Glomerular visceral epithelial cell (primary cell): ENCODE data around the gene HPS5.
"Not testable (repeated sequence)": the region's sequence is repeated elsewhere in the genome, so short reads cannot be mapped to it uniquely, and the experiment has no call there.

Experiments used
- DNase-seq: peaks from one replicate; pipeline ENCODE4 v3.0.0-alpha.2; 2016; ENCODE audit errors: extremely low spot score

Gene HPS5, protein sequence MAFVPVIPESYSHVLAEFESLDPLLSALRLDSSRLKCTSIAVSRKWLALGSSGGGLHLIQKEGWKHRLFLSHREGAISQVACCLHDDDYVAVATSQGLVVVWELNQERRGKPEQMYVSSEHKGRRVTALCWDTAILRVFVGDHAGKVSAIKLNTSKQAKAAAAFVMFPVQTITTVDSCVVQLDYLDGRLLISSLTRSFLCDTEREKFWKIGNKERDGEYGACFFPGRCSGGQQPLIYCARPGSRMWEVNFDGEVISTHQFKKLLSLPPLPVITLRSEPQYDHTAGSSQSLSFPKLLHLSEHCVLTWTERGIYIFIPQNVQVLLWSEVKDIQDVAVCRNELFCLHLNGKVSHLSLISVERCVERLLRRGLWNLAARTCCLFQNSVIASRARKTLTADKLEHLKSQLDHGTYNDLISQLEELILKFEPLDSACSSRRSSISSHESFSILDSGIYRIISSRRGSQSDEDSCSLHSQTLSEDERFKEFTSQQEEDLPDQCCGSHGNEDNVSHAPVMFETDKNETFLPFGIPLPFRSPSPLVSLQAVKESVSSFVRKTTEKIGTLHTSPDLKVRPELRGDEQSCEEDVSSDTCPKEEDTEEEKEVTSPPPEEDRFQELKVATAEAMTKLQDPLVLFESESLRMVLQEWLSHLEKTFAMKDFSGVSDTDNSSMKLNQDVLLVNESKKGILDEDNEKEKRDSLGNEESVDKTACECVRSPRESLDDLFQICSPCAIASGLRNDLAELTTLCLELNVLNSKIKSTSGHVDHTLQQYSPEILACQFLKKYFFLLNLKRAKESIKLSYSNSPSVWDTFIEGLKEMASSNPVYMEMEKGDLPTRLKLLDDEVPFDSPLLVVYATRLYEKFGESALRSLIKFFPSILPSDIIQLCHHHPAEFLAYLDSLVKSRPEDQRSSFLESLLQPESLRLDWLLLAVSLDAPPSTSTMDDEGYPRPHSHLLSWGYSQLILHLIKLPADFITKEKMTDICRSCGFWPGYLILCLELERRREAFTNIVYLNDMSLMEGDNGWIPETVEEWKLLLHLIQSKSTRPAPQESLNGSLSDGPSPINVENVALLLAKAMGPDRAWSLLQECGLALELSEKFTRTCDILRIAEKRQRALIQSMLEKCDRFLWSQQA

DNA sequence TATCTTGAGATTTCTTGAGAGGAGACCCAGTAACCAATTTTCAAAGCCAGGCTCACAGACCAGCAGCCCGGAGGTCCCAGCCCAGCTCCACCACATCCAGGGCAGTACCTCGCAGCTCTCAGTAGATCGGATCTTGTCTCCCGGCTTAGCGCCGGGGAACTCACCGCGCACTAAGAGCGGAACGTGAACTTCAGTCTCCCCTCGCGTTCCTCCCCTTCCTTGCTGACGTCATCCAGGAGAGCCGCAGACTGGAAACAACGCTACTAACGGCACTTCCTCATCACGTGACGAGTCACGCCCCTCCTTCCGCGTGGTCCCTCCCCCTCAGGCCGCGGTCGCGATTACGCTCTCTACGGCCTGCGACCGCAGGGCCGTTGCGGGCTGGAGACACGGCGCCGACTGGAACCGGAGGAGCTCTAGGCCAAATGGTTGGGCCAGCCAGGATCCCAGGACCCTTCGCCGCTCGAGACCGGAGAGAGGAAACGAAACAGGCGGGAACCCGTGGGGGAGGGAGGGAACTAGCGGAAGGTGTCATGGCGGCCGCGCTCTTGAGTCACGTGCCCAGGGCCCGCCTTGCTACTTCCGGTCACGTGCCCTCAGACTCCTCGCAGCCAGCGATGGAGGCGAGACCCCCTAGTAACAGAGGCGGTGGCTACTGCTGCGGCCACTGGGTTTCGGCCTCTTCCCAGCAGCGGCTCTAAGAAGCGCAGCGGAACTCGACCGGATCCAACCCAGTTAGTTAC is at the start of gene HPS5, which contains the start of gene GTF2H1:
Gene HPS5 (minus strand): TSS at position 172 of the 743 bp plus-strand sequence. CDS start 4,282 bp downstream, outside the sequence.
Gene GTF2H1 (plus strand): TSS at position 599 of the 743 bp plus-strand sequence. CDS start 10,508 bp downstream, outside the sequence.
- DNase-seq = peak; percentile 97

DNA sequence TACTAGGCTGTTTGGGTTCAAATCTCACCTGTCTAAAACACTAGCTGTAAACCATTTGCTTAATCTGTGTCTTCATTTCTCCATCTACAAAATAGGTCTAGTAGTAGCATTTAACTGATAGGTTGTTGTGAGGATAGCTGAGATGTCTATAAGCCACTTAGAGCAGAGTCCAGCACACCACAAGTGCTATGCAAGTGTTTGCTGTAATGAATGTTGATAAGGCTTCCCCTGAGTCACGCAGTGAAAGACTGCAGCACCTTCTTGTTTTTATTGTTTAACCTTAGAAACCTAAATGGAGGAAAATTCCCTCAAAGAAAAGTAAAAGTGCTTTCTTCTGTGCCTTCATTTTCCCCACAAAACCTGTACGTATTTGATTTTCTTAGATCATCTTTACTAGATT is 49.3 kb upstream of the HPS5 start:
- DNase-seq = no peak

DNA sequence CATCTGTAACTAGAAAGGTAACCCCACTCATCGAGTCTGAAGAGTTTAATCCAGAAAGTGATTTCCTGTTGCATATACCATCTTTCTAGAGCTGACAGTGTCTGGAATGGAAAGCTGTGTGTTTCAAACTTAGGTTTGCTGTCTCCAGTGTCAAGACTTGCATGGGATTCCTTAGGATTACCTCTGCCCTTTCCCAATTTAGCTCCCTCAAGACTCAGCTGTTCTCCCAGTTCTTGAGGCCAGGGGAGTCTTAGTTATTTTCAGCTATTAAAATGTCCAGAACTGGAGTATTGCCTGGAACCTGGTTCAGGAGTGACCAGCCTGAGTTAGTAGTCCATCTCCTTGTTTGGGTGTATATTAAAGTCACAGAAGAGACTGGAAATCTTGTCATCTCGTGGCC is 47.5 kb upstream of the HPS5 start:
- DNase-seq = no peak

DNA sequence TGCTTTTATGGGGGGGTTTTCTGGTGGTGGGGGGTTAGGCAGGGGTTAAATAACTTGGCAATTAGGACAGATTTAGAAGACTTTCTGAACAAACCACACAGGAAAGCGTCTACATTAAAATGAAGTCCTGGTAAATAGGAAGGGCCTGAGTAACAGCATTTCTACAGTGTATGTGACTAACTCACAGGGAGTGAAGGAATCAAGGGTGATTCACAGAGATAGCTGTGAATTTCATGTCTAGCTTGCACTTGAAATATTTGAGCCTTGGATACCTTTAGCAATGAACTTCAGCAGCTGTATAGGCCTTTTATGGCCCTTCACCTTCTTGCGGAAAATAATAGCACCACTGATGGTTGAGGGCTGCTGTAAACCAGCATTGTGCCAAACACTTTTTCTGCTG is 46.3 kb upstream of the HPS5 start:
- no peak for DNase-seq

DNA sequence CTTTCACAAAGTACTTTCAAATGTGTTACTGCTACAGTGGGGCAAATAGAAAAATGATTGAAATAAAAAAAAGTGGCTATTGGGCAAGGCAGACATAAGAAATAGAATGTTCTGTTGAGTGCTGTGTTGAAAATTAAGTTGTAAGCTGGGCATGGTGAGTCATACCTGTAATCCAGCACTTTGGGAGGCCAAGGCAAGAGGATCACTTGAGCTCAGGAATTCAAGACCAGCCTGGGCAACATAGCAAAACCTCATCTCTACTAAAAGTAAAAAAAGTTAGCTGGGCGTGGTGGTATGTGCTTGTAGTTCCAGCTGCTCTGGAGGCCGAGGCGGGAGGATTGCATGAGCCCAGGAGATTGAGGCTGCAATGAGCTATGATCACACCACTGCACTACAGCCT is 45.5 kb upstream of the HPS5 start:
- no peak for DNase-seq

DNA sequence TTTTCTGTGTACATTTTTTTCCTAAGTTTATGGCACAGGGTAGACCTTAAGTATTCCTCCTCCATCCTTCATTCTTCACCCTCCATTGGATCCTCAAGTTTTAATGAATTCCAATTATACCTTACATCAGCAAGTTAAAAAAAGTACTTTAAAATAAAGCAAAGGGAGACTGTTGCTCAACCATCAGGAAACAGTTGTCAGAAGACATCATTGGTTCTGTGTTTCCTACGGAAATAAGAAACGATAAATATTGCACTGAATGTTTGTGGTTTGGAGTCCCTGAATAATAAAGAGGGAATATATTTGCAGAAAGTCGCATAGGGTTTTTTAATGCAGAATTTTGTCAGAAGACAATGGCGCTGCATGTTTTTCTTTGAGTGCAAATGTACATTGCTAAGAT is 44.3 kb upstream of the HPS5 start:
- DNase-seq = no peak

DNA sequence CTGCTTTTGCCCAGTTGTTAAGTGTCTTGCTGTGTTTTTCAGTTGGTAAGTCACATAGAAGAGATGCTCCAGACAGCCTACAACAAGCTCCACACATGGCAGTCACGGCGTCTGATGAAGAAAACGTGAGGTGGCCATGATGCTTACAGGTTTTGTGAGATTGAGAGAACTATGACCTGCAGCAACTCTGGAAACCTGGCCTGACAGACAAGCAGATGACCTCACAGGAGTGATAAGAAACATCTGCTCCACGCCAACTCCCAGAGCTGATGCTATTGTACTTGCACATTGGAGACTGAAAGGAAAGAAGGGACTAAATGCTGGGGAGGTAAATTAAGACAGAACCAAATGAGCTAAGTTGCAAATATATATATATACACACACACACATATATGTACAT is 43.8 kb upstream of the HPS5 start:
- DNase-seq = no peak

DNA sequence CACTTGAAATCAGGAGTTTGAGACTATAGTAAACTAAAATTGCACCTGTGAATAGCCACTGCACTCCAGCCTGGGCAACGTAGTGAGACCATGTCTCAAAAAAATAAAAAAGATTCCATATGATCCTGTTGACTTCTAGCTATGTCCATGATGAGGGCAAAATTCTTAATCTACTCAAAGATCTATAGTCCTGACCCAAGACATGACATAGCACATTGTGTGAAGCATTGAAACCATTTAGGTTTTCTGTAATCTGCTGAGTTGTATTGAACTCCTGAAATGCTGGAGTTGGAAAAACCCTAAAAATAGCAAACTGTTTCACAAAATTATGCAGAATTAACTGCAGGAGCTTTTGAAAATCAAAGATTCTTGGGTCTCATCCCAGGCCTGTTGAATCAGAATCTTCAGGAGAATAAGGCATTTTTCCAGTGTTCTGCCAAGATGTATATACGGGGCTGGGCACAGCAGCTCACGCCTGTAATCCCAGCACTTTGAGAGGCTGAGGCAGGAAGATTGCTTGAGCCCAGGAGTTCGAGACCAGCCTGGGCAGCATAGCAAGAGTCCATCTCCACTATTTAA is 42.6 kb upstream of the HPS5 start:
- DNase-seq = no peak

DNA sequence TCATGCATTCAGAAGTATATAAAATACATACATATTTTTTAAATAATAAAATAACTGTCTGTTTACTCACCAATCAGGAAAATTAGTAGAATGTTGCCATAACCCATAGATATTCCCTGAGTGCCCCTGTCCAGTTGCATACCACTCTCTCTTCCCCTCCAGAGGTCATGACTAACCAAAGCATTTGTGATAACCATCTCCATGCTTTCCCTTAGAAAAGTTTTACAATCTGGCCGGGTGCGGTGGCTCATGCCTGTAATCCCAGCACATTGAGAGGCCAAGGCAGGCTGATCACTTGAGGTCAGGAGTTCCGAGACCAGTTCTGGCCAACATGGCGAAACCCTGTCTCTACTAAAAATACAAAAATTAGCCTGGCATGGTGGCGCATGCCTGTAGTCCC is 39.2 kb upstream of the HPS5 start:
- no peak for DNase-seq

DNA sequence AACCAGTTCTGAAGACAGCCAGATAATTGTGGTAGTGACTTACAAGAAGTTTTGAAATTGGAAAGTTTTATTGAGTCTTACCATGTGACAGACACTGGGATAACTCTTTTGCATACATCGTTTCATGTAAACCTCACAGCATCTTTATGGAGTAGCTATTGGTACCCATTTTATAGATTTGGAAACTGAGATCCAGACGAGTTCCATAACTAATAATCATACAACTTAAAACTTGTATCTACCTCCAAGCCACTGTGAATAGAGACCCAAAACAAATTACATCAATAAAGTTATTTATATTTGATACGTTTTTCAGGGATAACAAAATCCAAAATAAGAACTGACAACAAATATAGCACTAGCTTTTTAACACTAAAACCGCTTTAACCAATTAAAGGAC is 36.7 kb upstream of the HPS5 start:
- no peak for DNase-seq

DNA sequence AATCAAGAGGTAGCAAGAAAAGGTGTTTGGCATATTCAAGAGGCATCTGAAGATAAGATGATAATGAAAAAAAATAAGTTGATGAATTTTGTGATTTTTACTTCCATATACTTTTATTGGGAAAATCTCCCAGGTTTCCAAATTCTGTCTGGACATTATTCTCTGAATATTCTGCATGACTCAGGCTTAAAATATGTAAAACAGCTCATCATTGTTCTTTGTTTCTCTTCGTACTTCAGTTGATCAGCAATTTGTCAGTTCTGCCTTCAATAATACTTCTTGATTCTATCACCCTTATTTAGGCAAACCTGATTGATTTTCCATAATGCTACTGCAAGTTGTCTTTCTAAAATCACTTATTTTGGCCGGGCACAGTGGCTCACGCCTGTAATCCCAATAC is 30.6 kb upstream of the HPS5 start:
- no peak for DNase-seq

DNA sequence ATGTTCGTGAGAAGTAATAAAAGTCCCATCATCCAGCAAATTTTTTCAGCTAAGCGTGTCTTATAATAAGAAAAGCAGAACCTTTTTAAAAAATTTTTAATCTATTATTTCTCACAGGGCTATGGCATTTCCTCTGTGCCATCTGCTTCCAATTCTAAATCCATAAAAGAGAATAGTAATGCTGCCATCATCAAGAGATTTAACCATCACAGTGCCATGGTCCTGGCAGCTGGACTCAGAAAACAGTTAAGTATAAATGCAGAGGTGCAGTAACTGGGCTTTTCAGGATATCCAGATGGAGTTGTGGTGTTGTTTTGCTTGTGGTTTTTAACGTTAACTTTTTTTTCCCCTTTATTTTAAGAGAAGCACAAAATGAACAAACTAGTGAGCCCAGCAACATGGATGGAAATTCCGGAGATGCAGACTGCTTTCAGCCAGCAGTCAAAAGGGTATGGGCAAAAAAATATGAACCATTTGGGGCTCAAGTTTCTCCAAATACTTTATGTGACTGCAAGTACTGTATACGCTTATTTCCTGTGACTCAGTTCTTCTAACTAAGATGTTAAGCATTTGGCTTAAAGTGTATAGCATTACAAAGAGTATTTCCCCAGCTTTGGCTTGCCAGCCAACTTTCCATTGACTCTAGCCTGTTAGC is 25.7 kb upstream of the HPS5 start:
- DNase-seq = no peak

DNA sequence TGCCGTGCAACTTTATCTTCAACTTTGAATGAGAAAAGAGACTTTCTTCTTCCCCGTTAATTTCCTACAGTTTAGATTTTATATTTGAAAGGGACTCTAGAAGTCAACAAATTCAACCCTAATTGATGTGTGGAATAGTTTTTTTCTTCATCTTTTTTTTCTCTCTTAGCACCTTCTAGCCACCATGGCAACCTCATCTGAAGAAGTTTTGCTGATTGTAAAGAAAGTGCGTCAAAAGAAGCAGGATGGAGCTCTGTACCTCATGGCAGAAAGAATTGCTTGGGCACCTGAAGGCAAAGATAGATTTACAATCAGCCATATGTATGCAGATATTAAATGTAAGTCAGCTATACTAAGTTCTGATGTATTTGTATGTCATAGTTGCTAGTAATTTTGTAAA is 11.0 kb upstream of the HPS5 start:
- DNase-seq = no peak

DNA sequence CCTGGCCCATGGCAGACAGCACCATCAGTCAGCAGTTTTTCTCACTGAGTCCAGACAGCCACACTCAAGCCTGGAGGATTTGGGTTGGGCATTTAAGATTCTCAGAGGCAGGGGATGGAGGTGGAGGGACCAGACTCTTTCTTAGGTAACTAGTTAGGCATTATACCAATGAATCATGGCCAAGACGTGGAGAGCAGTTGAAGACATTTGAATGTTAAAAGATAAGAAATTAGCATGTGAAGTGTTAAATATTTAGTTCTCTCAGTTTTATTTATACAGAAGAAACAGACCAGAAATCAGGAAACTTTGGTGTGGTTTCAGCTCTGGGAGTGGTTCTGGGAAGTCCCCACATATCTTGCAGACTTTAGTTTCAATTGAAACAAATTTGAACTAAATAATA is 10.4 kb upstream of the HPS5 start:
- DNase-seq = no peak

DNA sequence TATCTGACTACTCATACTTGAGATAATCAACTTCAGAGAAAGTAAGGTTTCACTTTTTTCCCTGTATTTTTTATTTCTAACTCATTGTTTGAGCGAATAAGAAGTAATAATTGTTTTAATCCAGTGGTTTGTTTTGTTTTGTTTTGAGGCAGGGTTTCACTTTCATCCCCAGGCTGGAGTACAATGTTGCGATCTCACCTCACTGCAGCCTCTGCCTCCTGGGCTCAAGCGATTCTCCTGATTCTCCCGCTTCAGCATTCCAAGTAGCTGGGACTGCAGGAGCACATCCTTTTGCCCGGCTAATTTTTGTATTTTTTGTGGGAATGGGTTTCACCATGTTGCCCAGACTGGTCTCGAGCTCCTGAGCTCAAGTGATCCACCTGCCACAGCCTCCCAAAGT is 9.0 kb upstream of the HPS5 start:
- DNase-seq = no peak

DNA sequence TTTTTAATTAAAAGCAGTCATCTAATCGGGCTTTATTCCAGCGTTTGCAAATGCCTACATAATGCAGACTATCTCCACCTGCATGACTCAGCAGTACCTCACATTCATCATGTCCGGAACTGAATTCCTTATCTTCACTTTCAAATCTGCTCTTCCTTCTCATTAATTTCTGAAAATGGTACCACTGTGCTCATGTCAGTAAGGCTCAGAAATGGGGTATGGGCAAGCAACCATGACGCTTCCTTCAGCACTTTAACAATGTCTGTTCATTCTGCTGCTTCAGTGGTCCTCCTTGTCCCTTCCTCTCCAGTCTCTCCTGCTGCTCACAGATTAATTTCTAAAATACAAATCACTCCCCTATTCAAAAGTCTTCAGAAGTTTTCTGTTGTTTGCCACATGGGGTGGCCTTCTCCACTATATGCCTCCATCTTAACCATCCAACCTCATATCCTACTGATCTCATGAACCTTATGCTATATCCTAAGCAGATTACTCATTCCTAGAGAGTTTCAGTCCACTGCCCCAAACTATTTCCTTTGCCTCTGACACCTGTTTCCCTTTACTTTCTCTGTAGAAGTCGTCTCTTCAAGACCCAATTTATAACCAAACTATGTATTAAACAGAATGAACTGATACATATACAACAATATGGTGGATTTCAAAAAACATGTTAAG is 7.4 kb upstream of the HPS5 start:
- DNase-seq = no peak

DNA sequence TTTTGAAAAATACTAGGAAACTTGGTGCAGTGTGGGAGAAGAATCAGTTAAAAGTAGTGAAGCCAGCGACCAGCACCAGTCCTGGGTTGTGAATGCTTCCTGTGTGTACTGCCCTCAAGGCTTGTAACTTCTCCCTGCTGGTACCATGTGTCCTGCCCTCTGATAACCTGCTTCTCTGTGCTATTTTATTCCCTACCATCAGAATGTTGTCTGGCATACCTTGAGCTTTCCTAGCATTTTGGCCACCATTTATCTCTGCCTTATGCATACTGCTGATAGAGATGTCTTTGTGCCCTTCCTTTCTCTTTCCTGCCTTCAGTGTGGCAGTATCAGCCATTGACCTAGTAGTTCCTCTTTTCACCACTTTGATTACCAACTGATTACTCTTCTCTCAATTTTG is 2.4 kb upstream of the HPS5 start:
- DNase-seq = no peak

DNA sequence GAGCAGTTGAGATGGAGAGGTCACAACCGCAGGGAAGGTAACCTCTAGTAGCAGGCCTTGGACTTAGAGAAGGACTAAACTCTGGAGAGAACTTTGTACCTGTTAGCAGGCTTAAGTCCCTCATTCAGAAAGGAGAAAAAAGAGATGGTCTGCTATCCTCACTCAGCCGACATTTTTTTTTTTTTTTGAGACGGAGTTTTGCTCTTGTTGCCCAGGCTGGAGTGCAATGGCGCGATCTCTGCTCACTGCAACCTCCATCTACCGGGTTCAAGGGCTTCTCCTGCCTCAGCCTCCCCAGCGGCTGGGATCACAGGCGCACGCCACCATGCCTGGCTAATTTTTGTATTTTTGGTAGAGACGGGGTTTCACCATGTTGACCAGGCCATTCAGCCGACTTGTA is 1.9 kb upstream of the HPS5 start:
- DNase-seq = not testable (repeated sequence)

DNA sequence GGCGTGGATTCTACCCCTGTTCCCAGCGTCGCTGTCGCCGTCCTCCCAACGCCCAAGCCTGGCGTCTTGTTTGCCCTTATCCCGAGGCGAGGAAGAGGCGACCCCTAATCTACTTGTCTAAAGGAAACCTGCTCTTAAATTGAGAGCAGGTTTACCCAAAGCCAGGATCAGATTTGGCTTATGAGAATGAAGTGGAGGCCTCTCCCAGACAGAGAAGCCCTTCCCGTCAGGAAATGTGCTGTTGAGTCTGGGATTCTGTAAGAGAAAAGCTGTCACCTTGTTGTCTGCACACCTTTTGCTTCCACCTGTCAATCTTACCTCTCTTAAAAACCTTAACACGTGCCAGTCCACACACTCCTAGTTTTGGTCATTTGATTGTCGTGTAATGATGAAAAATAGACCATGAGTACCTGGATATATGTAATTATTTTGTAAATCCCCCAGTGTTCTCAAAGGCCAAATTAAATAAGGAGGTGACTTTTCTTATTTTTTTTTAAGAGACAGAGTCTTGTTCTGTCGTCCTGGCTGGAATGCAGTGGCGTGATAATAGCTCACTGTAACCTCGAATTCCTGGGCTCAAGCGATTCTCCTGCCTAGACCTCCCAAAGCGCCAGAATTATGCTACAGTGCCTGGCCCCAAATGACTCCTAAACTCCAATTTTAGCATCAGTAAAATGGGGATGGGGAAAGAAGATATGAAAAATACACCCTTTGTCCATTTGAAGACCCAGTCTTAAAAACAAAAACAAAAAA is 1.1 kb upstream of the HPS5 start:
- DNase-seq = no peak

DNA sequence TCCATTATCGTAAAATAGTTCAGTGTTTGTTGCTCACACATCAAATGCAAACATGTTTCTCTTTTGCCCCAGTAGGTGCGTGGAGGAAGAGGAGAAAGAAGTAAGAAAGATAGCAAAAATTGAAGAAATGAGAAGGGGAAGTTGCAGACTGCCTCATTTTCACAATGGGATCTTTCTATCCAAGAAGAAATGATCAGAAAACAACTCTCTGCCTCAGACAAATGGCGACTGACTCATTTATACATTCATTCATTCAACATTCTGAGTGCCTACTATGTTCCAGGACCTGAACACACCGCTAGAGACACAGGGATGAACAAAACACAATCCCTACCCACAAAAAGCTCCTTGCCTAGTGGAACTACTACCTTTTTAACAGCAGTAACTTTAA is 367 bp downstream of the HPS5 start:
- DNase-seq = no peak
